Endothelial cell of umbilical vein (primary cell): ENCODE results near the gene ZNF648. TPM values are rescaled to one million over a fixed set of nuclear protein-coding genes. Genes with fewer than 3 reads are reported as not detected.

Experiments
- BruUV-seq: library from RNA; stranded (reverse); fragments of 400-500 nt; replicated peaks from 2 replicates; lab custom pipeline; 2021; lab: Mats Ljungman, UMichigan
- CTCF ChIA-PET: fragments of 300-600, 350-600 bp; sonication (Branson Sonifier 250); formaldehyde crosslinking; loops from one replicate; lab custom pipeline; 2021; ENCODE audit warnings: antibody characterized with exemption, inconsistent platforms; lab: Charles Lee
- POLR2A ChIA-PET: fragments of 300-600, 350-600 bp; sonication (Branson Sonifier 250); formaldehyde crosslinking; loops from one replicate; lab custom pipeline; 2021; ENCODE audit warnings: antibody characterized with exemption, inconsistent platforms; lab: Charles Lee
- DNase-seq: peaks from one replicate; pipeline ENCODE4 v3.0.0-alpha.2; 2011; ENCODE audit warnings: low read depth, low spot score
- FAIRE-seq: peaks from 2 replicates; lab custom pipeline; 2011; peaks lifted over from hg19 to GRCh38; lab: Jason Lieb, UNC
- H2AFZ ChIP-seq: 2 replicates; pipeline ENCODE4 v1.6.0; 2012; ENCODE audit warnings: low read depth, low read length, control low read depth, inconsistent platforms
- H3K27ac ChIP-seq: 2 replicates; pipeline ENCODE4 v1.5.1; 2011; ENCODE audit warnings: low read depth, mild to moderate bottlenecking, control low read depth, low read length, moderate library complexity; ENCODE audit not compliant: insufficient read depth
- H3K27me3 ChIP-seq, 2 experiments: 2 replicates each; pipeline versions ENCODE4 v1.6.0 to v1.6.1; 2011; ENCODE audit warnings: low read length in 2 of 2, mixed read lengths in 1 of 2; ENCODE audit not compliant: control insufficient read depth in 2 of 2, insufficient read depth in 2 of 2
- H3K36me3 ChIP-seq, 2 experiments: 2 replicates in 1 of 2; 3 replicates in 1 of 2; pipeline ENCODE4 v1.5.1; 2011; ENCODE audit warnings: low read length in 2 of 2, mild to moderate bottlenecking in 1 of 2, moderate library complexity in 1 of 2; ENCODE audit not compliant: control insufficient read depth in 2 of 2, insufficient read depth in 2 of 2; ENCODE audit errors: extremely low read depth in 1 of 2
- H3K4me1 ChIP-seq: 3 replicates; pipeline ENCODE4 v1.5.1; 2011; ENCODE audit warnings: mild to moderate bottlenecking, low read length; ENCODE audit not compliant: control insufficient read depth, insufficient read depth; ENCODE audit errors: extremely low read depth
- H3K4me2 ChIP-seq: 2 replicates; pipeline ENCODE4 v1.6.1; 2011; ENCODE audit warnings: low read length, control low read depth, mixed read lengths; ENCODE audit not compliant: insufficient read depth
- H3K4me3 ChIP-seq, 3 experiments: fragments of 200-600 bp in 1 of 3; sonication (generic), shearing (Covaris generic) in 1 of 3; replicated peaks in 1 of 3; 2 replicates each; pipeline ENCODE4 v1.5.1; 2011 to 2016; ENCODE audit warnings: control low read depth in 3 of 3, low read length in 3 of 3, mild to moderate bottlenecking in 2 of 3, inconsistent platforms in 1 of 3, low read depth in 1 of 3, moderate library complexity in 1 of 3; ENCODE audit not compliant: insufficient read depth in 1 of 3
- H3K79me2 ChIP-seq: 2 replicates; pipeline ENCODE4 v1.6.0; 2012; ENCODE audit warnings: low read length, inconsistent platforms; ENCODE audit not compliant: control insufficient read depth, insufficient read depth
- H3K9ac ChIP-seq: replicated peaks from 2 replicates; pipeline ENCODE3; 2011; ENCODE audit warnings: low read length, control low read depth; ENCODE audit not compliant: insufficient read depth; ENCODE audit errors: extremely low read depth
- H3K9me1 ChIP-seq: replicated peaks from 3 replicates; pipeline ENCODE4 v1.6.0; 2011; ENCODE audit warnings: mild to moderate bottlenecking, low read length; ENCODE audit not compliant: control insufficient read depth, insufficient read depth; ENCODE audit errors: extremely low read depth
- H3K9me3 ChIP-seq: replicated peaks from 2 replicates; pipeline ENCODE4 v1.5.1; 2012; ENCODE audit warnings: low read length, inconsistent platforms; ENCODE audit not compliant: control insufficient read depth, insufficient read depth
- H4K20me1 ChIP-seq: replicated peaks from 2 replicates; pipeline ENCODE3; 2011; ENCODE audit warnings: mild to moderate bottlenecking, low read length; ENCODE audit not compliant: control insufficient read depth, insufficient read depth; ENCODE audit errors: extremely low read depth
- EZH2 ChIP-seq: IDR thresholded peaks from 2 replicates; pipeline ENCODE4 v1.6.1; 2012; ENCODE audit warnings: borderline replicate concordance, low read depth, mild to moderate bottlenecking, moderate library complexity, low read length, inconsistent platforms; ENCODE audit not compliant: severe bottlenecking
- FOS ChIP-seq: IDR thresholded peaks from 2 replicates; pipeline ENCODE4 v1.6.1; 2011; ENCODE audit warnings: mild to moderate bottlenecking, low read length, moderate library complexity, borderline replicate concordance; ENCODE audit not compliant: insufficient read depth
- GATA2 ChIP-seq: IDR thresholded peaks from 2 replicates; pipeline ENCODE4 v1.7.0; 2011; ENCODE audit warnings: low read depth, mild to moderate bottlenecking, moderate library complexity, mixed read lengths, low read length; ENCODE audit not compliant: insufficient read length, insufficient read depth
- JUN ChIP-seq: IDR thresholded peaks from 2 replicates; pipeline ENCODE4 v1.6.1; 2011; ENCODE audit warnings: borderline replicate concordance, low read depth; ENCODE audit not compliant: insufficient read length, insufficient read depth
- MYC ChIP-seq: IDR thresholded peaks from one replicate; pipeline ENCODE4 v1.6.1; 2011; ENCODE audit warnings: mild to moderate bottlenecking, low read depth, low read length
- POLR2A ChIP-seq: IDR thresholded peaks from 2 replicates; pipeline ENCODE4 v1.6.1; 2012; ENCODE audit warnings: low read depth, mild to moderate bottlenecking, control low read depth, low read length
- dilution Hi-C: fragments of 300-500 bp; cut with MboI; formaldehyde crosslinking; loops from one replicate; pipeline ENCODE4 v1.15.0; 2019; ENCODE audit warnings: low sequenced_read_pairs; ENCODE audit not compliant: extremely low pct_ligation_motif_present
- intact Hi-C: fragments of 100-400 bp; cut with micrococcal nuclease; formaldehyde crosslinking; loops from one replicate; pipeline ENCODE4 v1.10.0; 2022
- polyA plus RNA-seq, 4 experiments: library from polyadenylated mRNA; depleted of rRNA in 3 of 4; stranded (reverse) in 3 of 4; unstranded in 1 of 4; fragments of >200 nt; gene quantifications; 2 replicates each; pipeline versions ENCODE4 v1.2.1 to v1.2.3, GENCODE V29; 2011 to 2012; ENCODE audit warnings: missing spikeins in 1 of 4
- total RNA-seq: library from RNA; stranded (reverse); gene quantifications from 2 replicates; pipeline ENCODE4 v1.2.3, GENCODE V29; 2021
- TF ChIP-seq, protein P1 (sequence below): IDR thresholded peaks from 2 replicates; pipeline ENCODE4 v1.6.1; 2011; ENCODE audit not compliant: insufficient read depth, insufficient read length
- TF ChIP-seq, protein P2 (sequence below), 2 donors: IDR thresholded peaks; 1 replicate in 1 of 2; 2 replicates in 1 of 2; pipeline ENCODE4 v1.5.1; 2011; ENCODE audit warnings: low read length in 2 of 2, mild to moderate bottlenecking in 2 of 2, moderate library complexity in 2 of 2, control low read depth in 1 of 2, inconsistent platforms in 1 of 2, low read depth in 1 of 2; ENCODE audit not compliant: insufficient read depth in 1 of 2; ENCODE audit errors: extremely low read depth in 1 of 2

The ZNF648 gene
- total and polyA plus RNA-seq, 2 donors (not counting 3 experiments of a cell fraction or from before 2014, with no cell fraction given) = not detected

DNA sequence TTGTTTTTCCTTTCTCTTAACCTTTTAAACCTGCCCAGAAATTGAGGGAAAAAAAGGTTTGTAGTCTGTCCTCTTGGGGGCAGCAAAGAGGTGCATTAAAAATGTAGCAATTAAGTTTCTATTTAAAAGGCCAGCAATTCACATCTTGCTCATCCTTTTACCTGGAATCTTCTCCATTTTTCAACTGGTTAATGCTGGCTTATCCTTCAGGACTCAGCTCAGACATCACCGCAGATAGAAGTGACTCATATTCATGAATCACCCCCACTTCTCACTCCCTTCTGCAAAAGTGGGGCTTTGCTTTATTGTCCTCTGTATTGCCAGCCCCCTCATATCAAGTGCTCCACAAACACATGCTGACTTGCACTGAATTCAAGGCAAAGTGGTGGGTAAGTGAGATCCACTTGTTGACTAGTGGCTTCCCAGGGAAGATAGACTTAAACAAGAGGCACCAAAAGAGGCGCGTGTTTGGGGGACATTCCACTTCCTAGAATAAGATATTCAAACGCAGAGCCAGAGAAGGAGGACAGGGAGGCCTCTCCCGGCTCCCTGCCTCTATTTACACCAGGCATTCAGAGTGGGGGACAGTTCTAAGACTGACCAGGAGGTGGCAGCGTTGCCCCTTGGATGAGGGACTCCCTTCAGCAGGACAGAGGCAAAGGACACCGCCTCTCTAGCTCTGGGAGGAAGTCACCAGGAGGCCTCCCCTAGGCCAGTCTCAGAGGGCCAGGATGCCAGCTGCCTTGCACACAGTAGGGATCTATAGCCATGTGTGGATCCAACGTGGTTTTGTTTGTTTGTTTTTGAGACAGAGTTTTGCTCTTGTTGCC is 23.2 kb upstream of the ZNF648 start:
- dilution Hi-C loops = no loop called here
- Histone ChIP-seq H4K20me1 (no peaks in the 10 kb centered on the region), H2AFZ (no peak overlapping the region), H3K36me3 (no peaks in the 10 kb centered on the region), H3K27me3 (no peaks in the 10 kb centered on the region), H3K9me1 (no peaks in the 10 kb centered on the region), H3K4me2 (no peak overlapping the region), H3K79me2 (no peaks in the 10 kb centered on the region), H3K9me3 (no peaks in the 10 kb centered on the region), H3K4me1 (peaks cover 2% of the 10 kb centered on the region), H3K4me3 (no peak overlapping the region), H3K9ac (no peak overlapping the region), H3K27ac (no peak overlapping the region)
- DNase-seq (peak; percentile 56), FAIRE-seq (peak; percentile 75)
- POLR2A ChIA-PET = no interaction called here
- intact Hi-C loops = loop anchor here (1.0 to 5.0 kb wide), 5 partner anchors 58 to 702 kb away; partner anchors contain the start of gene GLUL
- CTCF ChIA-PET = interaction anchor here (0.6 to 3.3 kb wide), 10 partner anchors 58 to 702 kb away, joined by 3 to 49 read pairs (median 4); partner anchors contain the start of genes GLUL and TEDDM1
- TF ChIP-seq, protein P1, sequence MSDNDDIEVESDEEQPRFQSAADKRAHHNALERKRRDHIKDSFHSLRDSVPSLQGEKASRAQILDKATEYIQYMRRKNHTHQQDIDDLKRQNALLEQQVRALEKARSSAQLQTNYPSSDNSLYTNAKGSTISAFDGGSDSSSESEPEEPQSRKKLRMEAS = no peak
- no peak for TF ChIP-seq MYC
- no peak for TF ChIP-seq POLR2A
- TF ChIP-seq, protein P2, sequence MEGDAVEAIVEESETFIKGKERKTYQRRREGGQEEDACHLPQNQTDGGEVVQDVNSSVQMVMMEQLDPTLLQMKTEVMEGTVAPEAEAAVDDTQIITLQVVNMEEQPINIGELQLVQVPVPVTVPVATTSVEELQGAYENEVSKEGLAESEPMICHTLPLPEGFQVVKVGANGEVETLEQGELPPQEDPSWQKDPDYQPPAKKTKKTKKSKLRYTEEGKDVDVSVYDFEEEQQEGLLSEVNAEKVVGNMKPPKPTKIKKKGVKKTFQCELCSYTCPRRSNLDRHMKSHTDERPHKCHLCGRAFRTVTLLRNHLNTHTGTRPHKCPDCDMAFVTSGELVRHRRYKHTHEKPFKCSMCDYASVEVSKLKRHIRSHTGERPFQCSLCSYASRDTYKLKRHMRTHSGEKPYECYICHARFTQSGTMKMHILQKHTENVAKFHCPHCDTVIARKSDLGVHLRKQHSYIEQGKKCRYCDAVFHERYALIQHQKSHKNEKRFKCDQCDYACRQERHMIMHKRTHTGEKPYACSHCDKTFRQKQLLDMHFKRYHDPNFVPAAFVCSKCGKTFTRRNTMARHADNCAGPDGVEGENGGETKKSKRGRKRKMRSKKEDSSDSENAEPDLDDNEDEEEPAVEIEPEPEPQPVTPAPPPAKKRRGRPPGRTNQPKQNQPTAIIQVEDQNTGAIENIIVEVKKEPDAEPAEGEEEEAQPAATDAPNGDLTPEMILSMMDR (IDR thresholded peaks at IDR 0.05; ENCODE audit: extremely low read depth in 1 of 2, insufficient read depth in 1 of 2, low read depth in 1 of 2, low read length in 2 of 2) = peak; percentile 55 to 70
- TF ChIP-seq GATA2 = no peak
- no peak for TF ChIP-seq EZH2
- TF ChIP-seq FOS = no peak
- no peak for TF ChIP-seq JUN
- BruUV-seq = no TSS peak
